Astrocyte (in vitro differentiated cells and primary cell): ENCODE results near the gene CHD5. TPM values are rescaled to one million over a fixed set of nuclear protein-coding genes. Genes with fewer than 3 reads are reported as not detected.

Experiments
- DNase-seq: peaks from one replicate; pipeline ENCODE4 v3.0.0-alpha.2; 2010; ENCODE audit warnings: low read depth
- FAIRE-seq: peaks from 2 replicates; lab custom pipeline; 2011; peaks lifted over from hg19 to GRCh38; lab: Jason Lieb, UNC
- H2AFZ ChIP-seq: 2 replicates; pipeline ENCODE4 v1.6.0; 2012; ENCODE audit warnings: low read depth, low read length, inconsistent platforms
- H3K27ac ChIP-seq: 2 replicates; pipeline ENCODE4 v1.5.1; 2011; ENCODE audit warnings: low read depth, low read length, inconsistent platforms
- H3K27me3 ChIP-seq: 2 replicates; pipeline ENCODE4 v1.6.0; 2011; ENCODE audit warnings: low read length, inconsistent platforms; ENCODE audit not compliant: insufficient read depth
- H3K36me3 ChIP-seq: 2 replicates; pipeline ENCODE4 v1.5.1; 2011; ENCODE audit warnings: low read length, inconsistent platforms; ENCODE audit not compliant: insufficient read depth
- H3K4me1 ChIP-seq: 2 replicates; pipeline ENCODE4 v1.5.1; 2011; ENCODE audit warnings: low read length, inconsistent platforms; ENCODE audit not compliant: insufficient read depth
- H3K4me2 ChIP-seq: 2 replicates; pipeline ENCODE4 v1.6.0; 2012; ENCODE audit warnings: low read length, inconsistent platforms
- H3K4me3 ChIP-seq: 2 replicates; pipeline ENCODE4 v1.5.1; 2011; ENCODE audit warnings: low read depth, mild to moderate bottlenecking, low read length, inconsistent platforms; ENCODE audit not compliant: insufficient read depth
- H3K79me2 ChIP-seq: 2 replicates; pipeline ENCODE4 v1.6.0; 2012; ENCODE audit warnings: mild to moderate bottlenecking, low read length, inconsistent platforms; ENCODE audit not compliant: insufficient read depth
- H3K9ac ChIP-seq: 2 replicates; pipeline ENCODE4 v1.6.0; 2012; ENCODE audit warnings: mild to moderate bottlenecking, low read length, inconsistent platforms
- H3K9me3 ChIP-seq: 2 replicates; pipeline ENCODE4 v1.5.1; 2012; ENCODE audit warnings: low read depth, mild to moderate bottlenecking, low read length, inconsistent platforms; ENCODE audit not compliant: insufficient read depth
- H4K20me1 ChIP-seq: 2 replicates; pipeline ENCODE4 v1.6.0; 2012; ENCODE audit warnings: low read length, inconsistent platforms; ENCODE audit not compliant: insufficient read depth
- H3K27ac Mint-ChIP-seq: one replicate; pipeline ENCODE4 v1.8.0; 2021; ENCODE audit warnings: mild to moderate bottlenecking, mixed read lengths; ENCODE audit not compliant: unreplicated experiment
- H3K27me3 Mint-ChIP-seq: one replicate; pipeline ENCODE4 v1.8.0; 2021; ENCODE audit warnings: low read depth, mixed read lengths; ENCODE audit not compliant: unreplicated experiment
- H3K36me3 Mint-ChIP-seq: one replicate; pipeline ENCODE4 v1.8.0; 2021; ENCODE audit warnings: low read depth, mixed read lengths; ENCODE audit not compliant: unreplicated experiment
- H3K4me1 Mint-ChIP-seq: one replicate; pipeline ENCODE4 v1.8.0; 2021; ENCODE audit warnings: low read depth, mixed read lengths; ENCODE audit not compliant: unreplicated experiment
- H3K4me3 Mint-ChIP-seq: one replicate; pipeline ENCODE4 v1.8.0; 2021; ENCODE audit warnings: mild to moderate bottlenecking, moderate library complexity, mixed read lengths; ENCODE audit not compliant: unreplicated experiment
- H3K9me3 Mint-ChIP-seq: one replicate; pipeline ENCODE4 v1.8.0; 2021; ENCODE audit warnings: mild to moderate bottlenecking, mixed read lengths; ENCODE audit not compliant: unreplicated experiment
- CTCF ChIP-seq: IDR thresholded peaks from 2 replicates; pipeline ENCODE4 v1.5.1; 2011; ENCODE audit warnings: low read depth, mild to moderate bottlenecking, inconsistent platforms, low read length, moderate library complexity; ENCODE audit not compliant: insufficient read depth
- EZH2 ChIP-seq: IDR thresholded peaks from 2 replicates; pipeline ENCODE4 v1.6.1; 2012; ENCODE audit warnings: mild to moderate bottlenecking, low read length, inconsistent platforms; ENCODE audit not compliant: insufficient read depth
- total RNA-seq: library from RNA; stranded (reverse); gene quantifications from 2 replicates; pipeline ENCODE4 v1.2.1, GENCODE V29; 2021

CHD5 gene
- total RNA-seq, 1 donor from 2014 or later, result 0.18 TPM

- FAIRE-seq (no peak), DNase-seq (no peak)
- Histone ChIP-seq H2AFZ (no peak overlapping the region), H3K4me2 (no peak overlapping the region), H3K4me3 (no peak overlapping the region), H3K79me2 (no peaks in the 10 kb centered on the region), H3K27ac (no peak overlapping the region), H3K27me3 (peaks cover 3% of the 10 kb centered on the region), H3K9me3 (no peaks in the 10 kb centered on the region), H3K4me1 (no peaks in the 10 kb centered on the region), H3K9ac (no peak overlapping the region), H4K20me1 (no peaks in the 10 kb centered on the region), H3K36me3 (no peaks in the 10 kb centered on the region)
- Mint-ChIP-seq H3K4me3 (no peak overlapping the region), H3K4me1 (no peaks in the 10 kb centered on the region), H3K27me3 (peaks cover 43% of the 10 kb centered on the region), H3K9me3 (peaks cover 5% of the 10 kb centered on the region), H3K27ac (no peak overlapping the region), H3K36me3 (peaks cover 3% of the 10 kb centered on the region)
- TF ChIP-seq EZH2, result no peak
- TF ChIP-seq CTCF, result no peak
These were observed 85.2 kb downstream of the CHD5 start for GRCh38 chr1:6094801-6095505.

- H3K9me3 Mint-ChIP-seq, result peaks cover 5% of the 10 kb centered on the region
- no peak overlapping the region for H2AFZ ChIP-seq
- H3K79me2 ChIP-seq, result no peaks in the 10 kb centered on the region
- H3K9ac ChIP-seq, result no peak overlapping the region
- H3K27me3 Mint-ChIP-seq, result peaks cover 45% of the 10 kb centered on the region
- no peak for DNase-seq
- FAIRE-seq, result no peak
- H3K9me3 ChIP-seq, result no peaks in the 10 kb centered on the region
- no peak overlapping the region for H3K27ac Mint-ChIP-seq
- H3K36me3 ChIP-seq, result no peaks in the 10 kb centered on the region
- H3K36me3 Mint-ChIP-seq, result peaks cover 3% of the 10 kb centered on the region
- no peak overlapping the region for H3K4me2 ChIP-seq
- H3K27me3 ChIP-seq, result peaks cover 3% of the 10 kb centered on the region
- no peak overlapping the region for H3K4me3 ChIP-seq
- H3K4me1 ChIP-seq, result no peaks in the 10 kb centered on the region
- H4K20me1 ChIP-seq, result no peaks in the 10 kb centered on the region
- TF ChIP-seq CTCF (no peak), EZH2 (no peak)
- H3K27ac ChIP-seq, result no peak overlapping the region
- H3K4me3 Mint-ChIP-seq, result no peak overlapping the region
- no peaks in the 10 kb centered on the region for H3K4me1 Mint-ChIP-seq
These were observed 85.9 kb downstream of the CHD5 start for GRCh38 chr1:6094246-6094645.

GRCh38 chr1:6093611-6094010 lies 86.5 kb downstream of the CHD5 start:
- peaks cover 2% of the 10 kb centered on the region for H3K36me3 Mint-ChIP-seq
- H3K9me3 Mint-ChIP-seq, result peaks cover 4% of the 10 kb centered on the region
- Histone ChIP-seq H3K27ac (no peak overlapping the region), H3K27me3 (peaks cover 3% of the 10 kb centered on the region), H3K36me3 (no peaks in the 10 kb centered on the region), H3K79me2 (no peaks in the 10 kb centered on the region), H3K4me3 (no peak overlapping the region), H3K4me1 (no peaks in the 10 kb centered on the region), H2AFZ (no peak overlapping the region), H4K20me1 (no peaks in the 10 kb centered on the region), H3K9me3 (no peaks in the 10 kb centered on the region), H3K4me2 (no peak overlapping the region), H3K9ac (no peak overlapping the region)
- H3K4me1 Mint-ChIP-seq, result no peaks in the 10 kb centered on the region
- no peak for FAIRE-seq
- no peak overlapping the region for H3K4me3 Mint-ChIP-seq
- H3K27ac Mint-ChIP-seq, result no peak overlapping the region
- H3K27me3 Mint-ChIP-seq, result peaks cover 45% of the 10 kb centered on the region
- DNase-seq, result no peak
- no peak for TF ChIP-seq CTCF
- TF ChIP-seq EZH2, result no peak
